Right forelimb (tissue), 1 donor: Measurements from ENCODE around the gene GPR25.

Source experiments
- DNase-seq: peaks from one replicate; pipeline ENCODE4 v3.0.0-alpha.2; 2018

GPR25 gene

DNA sequence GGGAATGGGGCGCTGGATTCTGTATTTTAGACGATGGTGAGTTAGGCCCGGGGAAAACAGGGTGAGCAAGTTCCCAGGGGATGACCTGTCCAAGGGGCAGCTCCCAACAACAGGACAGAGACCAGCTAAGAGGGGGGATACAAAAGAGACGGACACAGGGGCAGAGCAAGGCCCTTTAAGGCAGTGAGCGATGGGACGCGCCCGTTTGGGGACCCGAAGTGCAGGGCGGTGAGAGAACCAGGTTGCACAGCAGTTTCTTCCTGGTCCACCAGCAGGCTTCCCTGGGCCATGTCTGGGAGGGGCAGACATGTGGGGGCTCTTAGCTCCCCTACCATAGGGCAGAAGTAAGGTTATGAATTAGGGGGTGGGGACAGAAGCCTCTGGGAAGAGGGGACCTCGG lies 43.9 kb downstream of the GPR25 start:
- DNase-seq = no peak

DNA sequence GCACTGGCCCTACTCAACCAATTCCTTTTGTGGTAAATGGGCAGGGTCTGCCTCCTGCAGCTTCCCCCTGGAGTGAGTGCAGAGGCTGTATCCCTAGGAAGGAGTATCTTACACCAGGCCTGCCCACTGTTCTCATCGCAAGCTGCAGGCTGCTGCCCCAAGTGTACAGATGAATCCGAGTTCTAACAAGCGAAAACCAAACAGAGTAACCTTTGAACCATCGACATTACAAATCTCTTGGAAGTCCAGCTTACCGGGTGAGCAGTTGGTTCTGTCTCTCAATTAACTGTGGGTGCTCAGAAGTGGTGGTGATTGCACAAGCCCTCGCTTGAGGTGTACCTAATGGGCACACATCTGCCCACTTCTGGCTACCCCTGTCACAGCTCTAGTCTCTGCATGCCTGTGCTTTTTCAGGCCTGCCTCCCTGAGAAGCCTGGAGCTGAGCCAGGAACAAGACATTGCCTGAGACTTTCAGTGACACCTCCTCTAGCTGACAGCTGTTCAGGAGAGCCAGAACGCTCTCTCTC lies 44.6 kb downstream of the GPR25 start:
- no peak for DNase-seq

DNA sequence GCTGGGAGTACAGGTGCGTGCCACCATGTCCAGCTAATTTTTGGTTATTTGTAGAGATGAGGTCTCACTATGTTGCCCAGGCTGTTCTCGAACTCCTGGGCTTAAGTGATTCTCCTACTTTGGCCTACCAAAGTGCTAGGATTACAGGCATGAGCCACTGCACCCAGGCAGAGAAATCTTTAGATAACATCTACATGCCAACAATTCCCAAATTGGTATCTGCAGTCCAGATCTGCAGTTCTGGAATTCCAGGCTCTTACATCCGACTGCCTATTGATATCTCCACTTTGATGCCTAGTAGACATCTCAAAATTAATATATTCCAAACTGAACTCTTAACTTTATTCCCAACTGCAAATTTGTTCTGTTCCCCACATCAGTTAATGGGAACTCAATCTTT lies 45.2 kb downstream of the GPR25 start:
- DNase-seq = no peak

DNA sequence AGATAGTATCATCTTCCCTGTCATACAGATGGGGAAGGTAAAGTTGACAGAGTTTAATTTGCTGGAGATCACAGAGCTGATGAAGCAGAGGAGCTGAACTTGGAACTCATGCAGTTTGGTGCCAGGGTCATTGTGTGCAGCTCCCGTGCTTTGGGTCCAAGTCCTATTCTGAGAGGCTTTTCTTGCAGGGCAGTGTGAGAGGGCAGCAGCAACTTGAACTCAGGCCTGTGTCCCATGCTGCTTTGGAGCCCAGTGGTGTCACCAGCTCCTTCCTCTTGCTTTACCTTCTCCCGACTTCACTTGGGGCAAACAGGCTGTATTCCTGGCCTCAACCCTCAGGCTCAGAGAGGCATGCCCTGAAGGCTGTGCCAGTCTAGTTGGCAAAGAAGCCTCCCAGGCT lies 46.6 kb downstream of the GPR25 start:
- DNase-seq = no peak

DNA sequence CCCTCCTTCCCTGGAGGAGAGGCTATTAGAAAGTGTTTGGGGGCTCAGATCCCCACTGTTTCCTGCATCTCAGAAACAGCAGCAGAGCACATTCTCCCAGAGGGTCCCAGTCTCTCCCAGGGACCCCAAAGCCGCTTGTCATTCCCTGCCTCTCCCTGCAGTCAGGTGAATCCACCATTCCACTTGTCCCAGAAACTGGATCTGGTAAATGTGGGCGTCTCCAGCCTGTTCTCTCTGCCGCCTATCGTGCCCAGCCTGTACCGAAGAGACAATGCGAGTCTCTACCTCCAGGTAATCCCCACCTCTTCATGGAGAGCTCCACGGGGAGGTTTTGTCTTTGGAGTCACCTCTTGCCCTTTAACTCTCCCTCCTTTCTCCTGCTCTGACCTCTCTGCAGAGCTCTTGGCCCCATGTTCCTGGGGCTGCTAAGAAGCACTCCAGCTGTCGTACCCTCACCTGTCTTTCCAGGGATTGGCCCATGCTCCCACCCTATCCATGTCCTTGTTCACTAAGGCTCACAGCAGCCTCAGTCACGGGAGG lies 48.9 kb downstream of the GPR25 start:
- DNase-seq = no peak

DNA sequence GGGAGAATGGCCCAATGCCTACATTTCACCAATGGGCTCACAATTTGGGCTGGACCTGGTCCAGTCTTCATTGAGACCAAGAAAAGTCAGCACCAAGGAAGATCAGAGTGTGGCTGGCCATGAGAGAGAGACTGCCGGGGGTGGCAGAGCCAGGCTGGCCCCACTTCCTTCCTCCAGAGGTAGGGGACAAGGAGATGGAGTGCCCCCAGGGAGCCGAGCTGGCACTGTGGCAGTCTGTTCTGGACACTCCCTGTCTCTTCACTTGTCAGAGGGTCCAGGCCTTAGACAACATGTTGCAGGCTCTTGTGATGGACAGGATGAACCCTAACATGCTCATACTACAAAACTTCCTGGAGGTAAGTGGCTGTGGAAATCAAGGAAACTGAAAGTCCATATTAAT lies 49.6 kb downstream of the GPR25 start:
- DNase-seq = no peak

DNA sequence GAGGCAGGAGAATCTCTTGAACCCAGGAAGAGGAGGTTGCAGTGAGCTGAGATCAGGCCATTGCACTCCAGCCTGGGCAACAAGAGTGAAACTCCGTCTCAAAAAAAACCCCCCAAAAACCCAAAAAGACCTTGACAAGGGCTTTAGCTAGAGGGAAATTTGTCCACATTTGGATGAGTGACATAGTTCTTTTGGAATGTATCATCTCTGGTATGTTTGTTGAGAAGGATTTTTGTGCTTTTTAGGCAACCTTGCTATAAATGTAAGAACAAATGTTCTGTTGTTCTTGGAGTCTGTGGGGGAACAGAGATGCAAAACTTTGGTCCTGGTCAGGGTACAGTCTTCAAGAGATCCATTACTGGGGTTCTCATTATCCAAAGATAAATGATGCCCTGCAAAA lies 50.8 kb downstream of the GPR25 start:
- DNase-seq = no peak
